Muscle of back (tissue), 13 donors: Measurements from ENCODE around the gene KCNMA1. TPM values are rescaled to one million over a fixed set of nuclear protein-coding genes. Genes with fewer than 3 reads are reported as not detected.
A peak's percentile ranks its signal among the peaks of the same experiment; 100 is the strongest.
"Not testable (repeated sequence)": the region's sequence is repeated elsewhere in the genome, so short reads cannot be mapped to it uniquely, and the experiment has no call there.

Experiments
- DNase-seq, 3 donors: peaks; one replicate each; pipeline versions ENCODE4 v3.0.0 to v3.0.0-alpha.2; 2013
- long read RNA-seq, 9 donors: transcript quantifications; one replicate each; lab custom pipeline, GENCODE V29; 2026
- polyA plus RNA-seq, 10 donors: library from polyadenylated mRNA; unstranded; fragments of 120-200 nt; gene quantifications; one replicate each; pipeline ENCODE4 v1.2.1, GENCODE V29; 2013; ENCODE audit not compliant: insufficient read length in 10 of 10

KCNMA1 gene
- polyA plus RNA-seq = 10 to 100 TPM; 13.8 to 20.5 (median 16.2) TPM
- long read RNA-seq, donor 1, partial matches to known transcripts = 0 of 3 reads
- long read RNA-seq, donor 1, other reads (novel, unspliced or antisense) = 0 of 3 reads
- long read RNA-seq, donor 2, partial matches to known transcripts = 0 of 1 reads
- long read RNA-seq, donor 2, other reads (novel, unspliced or antisense) = 0 of 1 reads
- long read RNA-seq, donor 3 = 0 reads
- long read RNA-seq, donor 4, partial matches to known transcripts = 0 of 3 reads
- long read RNA-seq, donor 4, other reads (novel, unspliced or antisense) = 0 of 3 reads
- long read RNA-seq, donor 5, partial matches to known transcripts = 0 of 3 reads
- long read RNA-seq, donor 5, other reads (novel, unspliced or antisense) = 0 of 3 reads
- long read RNA-seq, donor 6, partial matches to known transcripts = 0 of 2 reads
- long read RNA-seq, donor 6, other reads (novel, unspliced or antisense) = 0 of 2 reads
- long read RNA-seq, donor 7, partial matches to known transcripts = 0 of 1 reads
- long read RNA-seq, donor 7, other reads (novel, unspliced or antisense) = 0 of 1 reads
- long read RNA-seq, donor 8, partial matches to known transcripts = 0 of 1 reads
- long read RNA-seq, donor 8, other reads (novel, unspliced or antisense) = 0 of 1 reads
- long read RNA-seq, donor 9 = 0 reads

DNA sequence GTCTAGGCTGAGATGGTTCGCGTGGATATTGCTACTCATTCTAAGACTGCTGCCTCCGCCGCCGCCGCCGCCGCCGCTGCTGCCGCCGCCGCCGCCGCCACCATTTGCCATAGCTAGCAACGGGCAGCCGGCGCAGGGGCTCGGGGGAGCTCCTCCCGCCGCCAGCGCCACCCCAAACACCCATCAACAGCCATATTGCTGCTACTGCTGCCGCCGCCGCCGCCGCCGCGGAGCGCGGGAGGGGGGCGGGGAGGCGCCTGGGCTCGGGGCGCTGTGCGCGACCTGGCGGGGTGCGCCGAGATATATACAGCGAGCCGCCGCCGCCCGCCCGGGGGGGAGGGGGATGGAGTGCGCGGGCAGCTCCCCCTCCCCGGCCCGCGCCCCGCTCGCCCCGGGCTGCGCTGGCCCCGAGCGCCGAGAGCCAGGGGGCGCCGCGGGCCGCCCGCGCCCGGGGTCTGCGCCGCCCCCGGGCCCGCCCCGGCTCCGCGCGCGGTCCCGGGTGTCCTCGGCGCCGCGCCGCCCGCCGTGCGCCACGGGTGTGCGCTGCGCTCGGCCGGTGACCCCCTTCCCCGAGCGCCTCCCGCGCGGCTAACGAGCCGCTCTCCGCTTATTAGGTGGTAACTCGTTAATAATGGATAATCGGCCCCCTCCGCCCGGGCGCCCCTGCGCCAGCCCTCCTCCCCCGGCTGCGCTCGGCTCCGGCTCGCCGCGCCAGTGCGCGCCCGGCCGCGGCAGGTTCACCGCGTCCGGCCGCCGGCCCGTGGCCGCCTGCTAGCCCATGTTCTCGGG, at the start of gene KCNMA1:
Gene KCNMA1 (minus strand): TSS at position 277 of the 789 bp plus-strand sequence.
- DNase-seq = peak in 2 of 3 donors; percentile 49 to 79

GRCh38 chr10:77686650-77687417, 49.2 kb upstream of the KCNMA1 start:
- DNase-seq = no peak

GRCh38 chr10:77686096-77686495, 48.5 kb upstream of the KCNMA1 start:
- DNase-seq = no peak

GRCh38 chr10:77685432-77685831, 47.8 kb upstream of the KCNMA1 start:
- no peak for DNase-seq

GRCh38 chr10:77683088-77683432, 45.5 kb upstream of the KCNMA1 start:
- DNase-seq = not testable (repeated sequence)

DNA sequence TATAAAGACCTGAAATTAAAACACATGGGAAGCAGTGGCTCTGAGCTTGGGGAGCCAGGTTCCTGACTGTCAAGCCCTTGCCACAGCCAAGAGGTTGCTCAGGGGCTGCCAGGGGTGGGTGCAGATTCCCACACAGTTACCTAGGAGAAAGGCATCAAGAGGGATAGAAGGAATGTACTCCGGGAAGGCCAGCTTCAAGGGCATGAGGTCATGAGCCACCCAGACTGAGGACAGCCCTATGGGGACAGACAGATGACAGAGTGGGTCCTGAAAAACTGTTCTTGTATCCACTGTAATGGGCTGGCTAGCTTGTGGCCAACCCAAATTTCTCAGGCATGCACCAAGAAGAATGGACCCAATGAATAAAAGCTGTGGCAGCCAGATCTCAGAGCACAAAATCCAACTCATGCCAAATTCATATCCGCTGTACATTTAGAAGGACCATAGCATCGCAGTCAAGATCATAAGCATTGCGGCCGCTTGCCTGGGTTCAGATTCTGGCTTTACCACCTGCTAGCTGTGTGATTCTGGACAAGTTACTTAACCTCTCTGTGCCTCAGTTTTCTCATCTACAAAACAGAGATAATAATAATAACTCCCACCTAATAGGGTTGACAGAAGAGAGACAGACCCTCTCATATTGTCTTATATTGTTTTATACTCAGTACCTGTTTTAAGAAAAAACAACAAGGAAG, 44.9 kb upstream of the KCNMA1 start:
- DNase-seq = no peak

GRCh38 chr10:77681839-77682238, 44.2 kb upstream of the KCNMA1 start:
- no peak for DNase-seq

- no peak for DNase-seq
These were observed 43.2 kb upstream of the KCNMA1 start for GRCh38 chr10:77680811-77681210.

DNA sequence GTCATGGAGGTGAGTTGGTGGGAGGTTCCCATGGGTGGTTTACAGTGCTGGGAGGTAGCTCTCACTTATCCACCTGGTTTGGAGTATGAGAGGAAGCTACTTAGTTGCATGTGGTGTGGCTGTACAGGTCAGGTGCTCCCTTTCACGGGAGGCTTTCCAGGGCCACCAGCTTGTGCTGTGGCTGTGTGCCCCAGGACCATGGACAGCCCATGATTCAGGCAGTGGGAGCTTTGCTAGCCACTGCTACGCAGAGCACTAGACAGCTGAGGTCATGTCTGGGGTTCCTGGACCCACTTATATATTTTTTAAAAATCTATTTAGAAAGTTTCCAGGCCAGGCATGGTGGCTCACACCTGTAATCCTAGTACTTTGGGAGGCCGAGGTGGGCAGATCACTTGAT, 42.5 kb upstream of the KCNMA1 start:
- DNase-seq = no peak

- DNase-seq = no peak
These were observed 41.6 kb upstream of the KCNMA1 start for GRCh38 chr10:77679217-77679616.

- no peak for DNase-seq
These were observed 40.5 kb upstream of the KCNMA1 start for GRCh38 chr10:77678146-77678545.

GRCh38 chr10:77675347-77675746, 37.7 kb upstream of the KCNMA1 start:
- no peak for DNase-seq

DNA sequence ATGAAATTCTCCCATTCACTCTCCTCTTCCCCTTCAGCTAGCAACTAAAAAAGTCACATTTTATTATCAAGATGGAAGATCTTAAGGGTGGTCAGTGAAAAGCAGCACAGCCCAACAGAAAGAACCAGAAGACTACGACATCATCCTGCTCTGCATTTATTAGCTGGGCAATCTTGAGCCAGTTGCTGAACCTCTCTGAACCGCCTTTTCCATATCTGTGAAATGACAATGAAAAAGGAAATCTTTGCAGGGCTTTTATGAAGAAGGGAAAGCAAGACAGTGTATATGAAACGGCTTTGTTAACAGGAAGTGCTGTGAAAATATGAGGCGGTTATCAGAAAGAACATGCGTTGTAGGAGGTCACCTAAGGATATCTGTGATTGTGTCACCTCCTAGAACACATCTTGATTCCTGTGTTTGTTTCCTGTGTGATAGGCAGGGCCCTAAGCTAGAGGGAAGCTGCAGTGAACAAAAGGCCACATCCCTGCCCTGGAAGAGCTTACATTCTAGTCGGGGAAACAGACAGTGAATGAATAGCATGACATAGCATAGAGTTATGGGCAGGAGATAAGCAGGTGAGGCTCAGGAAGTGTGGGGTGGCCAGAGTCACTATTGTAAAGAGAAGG, 36.0 kb upstream of the KCNMA1 start:
- DNase-seq = no peak

DNA sequence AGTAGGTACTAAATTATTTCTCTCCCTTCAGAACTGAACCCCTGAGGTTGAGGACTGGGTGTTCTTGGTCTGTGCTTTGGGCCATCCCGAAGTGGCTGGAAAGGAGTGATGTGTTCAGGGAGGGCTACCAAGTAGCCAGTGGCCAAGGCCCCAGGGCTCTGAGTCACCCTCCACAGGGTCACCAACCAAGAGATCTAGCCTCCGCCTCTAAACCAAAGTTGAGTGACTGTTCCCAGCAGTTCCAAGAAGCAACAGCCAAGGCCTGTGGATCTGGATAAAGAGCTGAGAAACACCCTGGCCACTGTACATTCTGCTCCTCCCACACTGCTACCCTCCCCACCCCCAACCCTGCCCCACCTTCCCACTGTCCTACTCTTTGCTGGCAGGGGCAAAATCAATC, 35.5 kb upstream of the KCNMA1 start:
- DNase-seq = no peak

- no peak for DNase-seq
These were observed 34.1 kb upstream of the KCNMA1 start for GRCh38 chr10:77671594-77672252.

GRCh38 chr10:77670817-77671443, 33.3 kb upstream of the KCNMA1 start:
- no peak for DNase-seq

GRCh38 chr10:77669892-77670291, 32.3 kb upstream of the KCNMA1 start:
- DNase-seq = peak in 1 of 3 donors; percentile 2

- DNase-seq = no peak
These were observed 30.1 kb upstream of the KCNMA1 start for GRCh38 chr10:77667426-77668324.
